Right lobe of liver (tissue), 4 donors: ENCODE measurements around the gene PRKCD.

Experiments used
- CTCF ChIP-seq, 4 donors: fragments of 200-600 bp in 3 of 4; fragments of 450-650 bp in 1 of 4; IDR thresholded peaks; one replicate each; pipeline versions ENCODE4 v1.5.1 to v1.8.0; 2016 to 2022; ENCODE audit warnings: antibody characterized with exemption in 4 of 4, mild to moderate bottlenecking in 2 of 4
- POLR2A ChIP-seq: fragments of 450-650 bp; IDR thresholded peaks from one replicate; pipeline ENCODE4 v1.6.1; 2017; ENCODE audit warnings: antibody characterized with exemption, mild to moderate bottlenecking
- donor health status: DM: no; HTN: no; CAD: no.
- donor health status: DM: no; HTN: no; CAD: no.
- donor health status: DM: no; HTN: yes; CAD: no.

- TF ChIP-seq CTCF (IDR thresholded peaks at IDR 0.05): no peak
- no peak for TF ChIP-seq POLR2A
Measured at GRCh38 chr3:53168175-53168923, 7.3 kb downstream of the PRKCD start.
